Common myeloid progenitor, CD34-positive (primary cell): ENCODE results near the gene UNC13C.

Experiments used
- CTCF ChIA-PET: fragments of 350-600 bp; sonication (Branson Sonifier 250); formaldehyde crosslinking; loops from one replicate; lab custom pipeline; 2021; ENCODE audit warnings: antibody characterized with exemption; lab: Charles Lee
- POLR2A ChIA-PET: fragments of 350-600 bp; sonication (Branson Sonifier 250); formaldehyde crosslinking; loops from one replicate; lab custom pipeline; 2021; ENCODE audit warnings: antibody characterized with exemption; lab: Charles Lee
- DNase-seq, 3 donors: peaks; one replicate each; pipeline versions ENCODE4 v3.0.0 to v3.0.0-alpha.2; 2013
- H3K27ac ChIP-seq, 2 experiments: 1 replicate in 1 of 2; 2 replicates in 1 of 2; pipeline ENCODE4 v1.7.0; 2013; ENCODE audit warnings: inconsistent platforms in 2 of 2, low read length in 2 of 2, mild to moderate bottlenecking in 2 of 2, low read depth in 1 of 2, moderate library complexity in 1 of 2; ENCODE audit not compliant: severe bottlenecking in 2 of 2, insufficient read depth in 1 of 2, poor library complexity in 1 of 2
- H3K27me3 ChIP-seq, 5 experiments: replicated peaks in 2 of 5; 1 replicate in 3 of 5; 2 replicates in 2 of 5; pipeline versions ENCODE4 v1.6.1 to v1.7.0; 2013; ENCODE audit warnings: low read length in 4 of 5, mild to moderate bottlenecking in 2 of 5, moderate library complexity in 2 of 5, inconsistent platforms in 1 of 5; ENCODE audit not compliant: insufficient read depth in 5 of 5, control insufficient read depth in 4 of 5
- H3K36me3 ChIP-seq, 4 experiments: 1 replicate in 2 of 4; 2 replicates in 2 of 4; pipeline versions ENCODE4 v1.6.1 to v1.7.0; 2013; ENCODE audit warnings: low read length in 3 of 4, control low read depth in 1 of 4, mild to moderate bottlenecking in 1 of 4; ENCODE audit not compliant: control insufficient read depth in 4 of 4, insufficient read depth in 4 of 4
- H3K4me1 ChIP-seq, 4 experiments: 1 replicate in 3 of 4; 2 replicates in 1 of 4; pipeline versions ENCODE4 v1.6.1 to v1.7.1; 2013; ENCODE audit warnings: low read length in 3 of 4, mild to moderate bottlenecking in 3 of 4, control low read depth in 1 of 4, inconsistent platforms in 1 of 4, moderate library complexity in 1 of 4; ENCODE audit not compliant: control insufficient read depth in 4 of 4, insufficient read depth in 4 of 4; ENCODE audit errors: control extremely low read depth in 1 of 4
- H3K4me3 ChIP-seq, 7 experiments: 1 replicate in 4 of 7; 2 replicates in 3 of 7; pipeline versions ENCODE4 v1.5.1 to v1.7.0; 2013; ENCODE audit warnings: mild to moderate bottlenecking in 7 of 7, low read length in 6 of 7, moderate library complexity in 6 of 7, inconsistent platforms in 2 of 7, low read depth in 2 of 7, control low read depth in 1 of 7; ENCODE audit not compliant: insufficient read depth in 4 of 7, control insufficient read depth in 1 of 7; ENCODE audit errors: extremely low read depth in 1 of 7
- H3K9me3 ChIP-seq, 5 experiments: 1 replicate in 4 of 5; 2 replicates in 1 of 5; pipeline versions ENCODE4 v1.6.1 to v1.7.1; 2013; ENCODE audit warnings: low read length in 4 of 5, mild to moderate bottlenecking in 2 of 5, inconsistent platforms in 1 of 5, low read depth in 1 of 5, moderate library complexity in 1 of 5; ENCODE audit not compliant: control insufficient read depth in 4 of 5, insufficient read depth in 2 of 5; ENCODE audit errors: control extremely low read depth in 1 of 5
- WGBS: methylation state at CpG from one replicate; pipeline ENCODE4 v1.1.5; 2013; ENCODE audit not compliant: insufficient coverage; 5-methylcytosine and 5-hydroxymethylcytosine counted together

Gene UNC13C

DNA sequence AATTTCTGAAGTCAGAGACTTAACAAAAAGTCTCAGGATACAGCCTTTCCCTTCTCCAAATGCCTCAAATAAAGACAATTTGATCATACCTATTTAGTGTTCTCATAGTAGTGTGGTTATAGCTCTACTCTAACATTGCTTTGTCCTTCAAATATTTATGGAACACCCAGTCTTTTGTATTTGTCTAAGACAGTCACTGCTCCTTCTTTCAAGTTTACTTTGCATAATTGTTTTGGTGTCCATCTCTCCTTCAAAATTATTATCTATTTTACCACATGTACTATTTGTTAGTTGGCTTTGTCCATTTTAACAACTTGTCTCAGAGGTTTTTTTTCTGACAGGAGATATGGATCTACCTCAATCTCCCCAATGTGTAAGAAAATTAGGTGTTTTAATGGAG is 118.8 kb downstream of the UNC13C start:
- no peak overlapping the region for H3K27ac ChIP-seq
- H3K36me3 ChIP-seq = no peaks in the 10 kb centered on the region
- H3K4me3 ChIP-seq = no peak overlapping the region
- H3K9me3 ChIP-seq = peaks cover 0 to 1% (median 0%) of the 10 kb centered on the region in 5 experiments
- no peaks in the 10 kb centered on the region for H3K4me1 ChIP-seq
- CTCF ChIA-PET = no interaction called here
- POLR2A ChIA-PET = no interaction called here
- no peaks in the 10 kb centered on the region for H3K27me3 ChIP-seq
- no peak for DNase-seq

GRCh38 chr15:54099010-54099409 is 120.8 kb downstream of the UNC13C start:
- Histone ChIP-seq H3K4me3 (no peak overlapping the region), H3K36me3 (no peaks in the 10 kb centered on the region), H3K27me3 (no peaks in the 10 kb centered on the region), H3K4me1 (no peaks in the 10 kb centered on the region), H3K27ac (no peak overlapping the region), H3K9me3 (peaks cover 0 to 1% (median 0%) of the 10 kb centered on the region in 5 experiments)
- CTCF ChIA-PET = no interaction called here
- DNase-seq = no peak
- POLR2A ChIA-PET = no interaction called here
- WGBS = 93% methylated on average over 1 of the region's 1 CpG

GRCh38 chr15:54101664-54102270 is 123.5 kb downstream of the UNC13C start:
- WGBS = 81% methylated on average over 6 of the region's 10 CpGs
- Histone ChIP-seq H3K4me1 (no peaks in the 10 kb centered on the region), H3K4me3 (no peak overlapping the region), H3K36me3 (no peaks in the 10 kb centered on the region), H3K27ac (no peak overlapping the region), H3K27me3 (no peaks in the 10 kb centered on the region), H3K9me3 (peaks cover 0 to 1% (median 0%) of the 10 kb centered on the region in 5 experiments)
- ChIA-PET CTCF (no interaction called here), POLR2A (no interaction called here)
- no peak for DNase-seq

DNA sequence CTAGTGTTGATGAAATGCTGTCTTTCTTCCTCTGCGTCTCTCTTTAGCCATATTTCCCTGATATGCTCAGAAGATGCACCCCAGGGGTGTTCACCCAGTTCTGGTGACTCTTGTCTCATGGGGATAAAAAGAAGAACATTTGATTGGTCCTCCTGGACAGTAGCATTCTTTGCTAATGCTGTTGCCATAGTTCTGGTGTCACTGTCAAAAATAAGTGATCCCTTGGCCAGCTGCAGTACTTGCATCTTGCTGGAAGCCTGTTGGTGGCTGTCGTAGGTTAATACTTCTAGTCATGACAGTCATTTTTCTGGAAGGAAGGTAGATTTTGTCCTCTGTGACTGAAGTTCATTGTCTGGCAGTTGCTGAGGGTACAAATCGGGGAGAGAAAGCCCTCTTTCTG is 124.5 kb downstream of the UNC13C start:
- Histone ChIP-seq H3K27me3 (no peaks in the 10 kb centered on the region), H3K4me3 (no peak overlapping the region), H3K36me3 (no peaks in the 10 kb centered on the region), H3K9me3 (peaks cover 0 to under 1% (median 0%) of the 10 kb centered on the region in 5 experiments), H3K4me1 (no peaks in the 10 kb centered on the region), H3K27ac (no peak overlapping the region)
- no peak for DNase-seq
- ChIA-PET CTCF (no interaction called here), POLR2A (no interaction called here)
- 100% methylated on average over 2 of the region's 3 CpGs for WGBS

GRCh38 chr15:54109014-54109413 is 130.8 kb downstream of the UNC13C start:
- H3K4me1 ChIP-seq = no peaks in the 10 kb centered on the region
- ChIA-PET CTCF (no interaction called here), POLR2A (no interaction called here)
- no peaks in the 10 kb centered on the region for H3K36me3 ChIP-seq
- no peak for DNase-seq
- no peaks in the 10 kb centered on the region for H3K9me3 ChIP-seq
- H3K4me3 ChIP-seq = no peak overlapping the region
- WGBS = 100% methylated on average over 1 of the region's 2 CpGs
- no peak overlapping the region for H3K27ac ChIP-seq
- H3K27me3 ChIP-seq = no peaks in the 10 kb centered on the region

DNA sequence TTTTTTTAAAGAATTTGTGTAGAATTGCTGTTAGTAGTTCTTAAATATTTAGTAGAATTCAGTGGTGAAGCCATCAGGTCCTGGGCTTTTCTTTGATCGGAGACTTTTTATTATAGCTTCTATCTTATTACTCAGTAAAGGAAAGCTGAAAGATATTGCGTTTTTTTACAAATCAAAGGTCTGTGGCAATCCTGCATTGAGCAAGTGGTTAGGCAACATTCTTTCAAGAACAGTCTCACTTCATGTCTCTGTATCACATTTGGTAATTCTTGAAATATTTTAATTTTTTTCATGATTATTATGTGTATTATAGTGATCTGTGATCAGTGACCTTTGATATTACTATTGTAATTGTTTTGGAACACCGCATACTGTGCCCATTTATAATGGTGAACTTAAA is 140.8 kb downstream of the UNC13C start:
- Histone ChIP-seq H3K27ac (no peak overlapping the region), H3K9me3 (peaks cover 0 to 2% (median 0%) of the 10 kb centered on the region in 5 experiments), H3K36me3 (no peaks in the 10 kb centered on the region), H3K4me1 (no peaks in the 10 kb centered on the region), H3K27me3 (no peaks in the 10 kb centered on the region), H3K4me3 (no peak overlapping the region)
- POLR2A ChIA-PET = no interaction called here
- CTCF ChIA-PET = no interaction called here
- no peak for DNase-seq
- no CpG with 5 or more reads among the region's 3 CpGs for WGBS

- CTCF ChIA-PET = no interaction called here
- WGBS = 100% methylated on average over 3 of the region's 5 CpGs
- POLR2A ChIA-PET = no interaction called here
- H3K4me1 ChIP-seq = no peaks in the 10 kb centered on the region
- H3K4me3 ChIP-seq = no peak overlapping the region
- H3K36me3 ChIP-seq = no peaks in the 10 kb centered on the region
- no peak for DNase-seq
- H3K9me3 ChIP-seq = peaks cover 0 to 2% (median 0%) of the 10 kb centered on the region in 5 experiments
- H3K27ac ChIP-seq = no peak overlapping the region
- H3K27me3 ChIP-seq = no peaks in the 10 kb centered on the region
Measured at GRCh38 chr15:54120949-54121463, 142.8 kb downstream of the UNC13C start.
